Neural progenitor cell (in vitro differentiated cells): ENCODE measurements around the gene MYOT. TPM values are rescaled to one million over a fixed set of nuclear protein-coding genes. Genes with fewer than 3 reads are reported as not detected.

Experiments used
- DNase-seq: peaks from one replicate; pipeline ENCODE4 v3.0.0-alpha.2; 2016; ENCODE audit warnings: low spot score
- H2AFZ ChIP-seq: fragments of 200-600 bp; sonication (generic); replicated peaks from 2 replicates; pipeline ENCODE4 v1.6.1; 2016; ENCODE audit warnings: antibody characterized with exemption
- H3F3A ChIP-seq: fragments of 200-600 bp; sonication (generic); 2 replicates; pipeline ENCODE4 v1.6.1; 2016; ENCODE audit warnings: antibody characterized with exemption, low read depth
- H3K27ac ChIP-seq: fragments of 200-600 bp; sonication (generic); 2 replicates; pipeline ENCODE4 v1.5.1; 2016; ENCODE audit warnings: mild to moderate bottlenecking
- H3K27me3 ChIP-seq: fragments of 200-600 bp; sonication (generic); 2 replicates; pipeline ENCODE4 v1.6.1; 2016; ENCODE audit warnings: mild to moderate bottlenecking, moderate library complexity
- H3K36me3 ChIP-seq: fragments of 200-600 bp; sonication (generic); 2 replicates; pipeline ENCODE4 v1.5.1; 2016
- H3K4me1 ChIP-seq: fragments of 200-600 bp; sonication (generic); 2 replicates; pipeline ENCODE4 v1.6.1; 2016; ENCODE audit warnings: mixed run types
- H3K4me2 ChIP-seq: fragments of 200-600 bp; sonication (generic); 2 replicates; pipeline ENCODE4 v1.6.1; 2016
- H3K4me3 ChIP-seq: fragments of 200-600 bp; sonication (generic); 2 replicates; pipeline ENCODE4 v1.5.1; 2016
- H3K79me2 ChIP-seq: fragments of 200-600 bp; sonication (generic); 2 replicates; pipeline ENCODE4 v1.6.1; 2016; ENCODE audit warnings: low read depth
- H3K9ac ChIP-seq: fragments of 200-600 bp; sonication (generic); 2 replicates; pipeline ENCODE4 v1.6.1; 2016
- H3K9me3 ChIP-seq: fragments of 200-600 bp; sonication (generic); 2 replicates; pipeline ENCODE4 v1.5.1; 2016; ENCODE audit warnings: low read depth
- H4K20me1 ChIP-seq: fragments of 200-600 bp; sonication (generic); 2 replicates; pipeline ENCODE4 v1.6.1; 2016; ENCODE audit warnings: low read depth
- H3K27ac Mint-ChIP-seq: 3 replicates; pipeline ENCODE4 v1.8.0; 2021; ENCODE audit warnings: mixed read lengths
- H3K27me3 Mint-ChIP-seq: 2 replicates; pipeline ENCODE4 v1.8.0; 2022; ENCODE audit warnings: low read depth, mild to moderate bottlenecking, inconsistent platforms, moderate library complexity, mixed read lengths; ENCODE audit not compliant: insufficient read depth
- H3K36me3 Mint-ChIP-seq: 3 replicates; pipeline ENCODE4 v1.8.0; 2021; ENCODE audit warnings: mixed read lengths
- H3K4me1 Mint-ChIP-seq: 3 replicates; pipeline ENCODE4 v1.8.0; 2021; ENCODE audit warnings: mixed read lengths
- H3K4me3 Mint-ChIP-seq: 3 replicates; pipeline ENCODE4 v1.8.0; 2021; ENCODE audit warnings: mild to moderate bottlenecking, moderate library complexity, mixed read lengths
- H3K9me3 Mint-ChIP-seq: 3 replicates; pipeline ENCODE4 v1.8.0; 2020; ENCODE audit warnings: mixed read lengths
- EZH2 ChIP-seq: fragments of 200-600 bp; sonication (generic); IDR thresholded peaks from 2 replicates; pipeline ENCODE4 v1.6.1; 2017; ENCODE audit warnings: antibody characterized with exemption, mild to moderate bottlenecking, moderate library complexity
- EZH2phosphoT487 ChIP-seq: fragments of 200-600 bp; sonication (generic); IDR thresholded peaks from 2 replicates; pipeline ENCODE4 v1.6.1; 2017; ENCODE audit warnings: antibody characterized with exemption
- total RNA-seq: library from RNA; depleted of rRNA; stranded (reverse); fragments of >200 nt; gene quantifications from 2 replicates; pipeline ENCODE4 v1.2.3, GENCODE V29; 2015; ENCODE audit warnings: low replicate concordance
- TF ChIP-seq, protein P1 (sequence below): fragments of 200-600 bp; sonication (generic); IDR thresholded peaks from 2 replicates; pipeline ENCODE4 v1.5.1; 2017; ENCODE audit warnings: antibody characterized with exemption, mild to moderate bottlenecking

MYOT gene
- total RNA-seq, 1 donor from 2014 or later, result not detected

DNA sequence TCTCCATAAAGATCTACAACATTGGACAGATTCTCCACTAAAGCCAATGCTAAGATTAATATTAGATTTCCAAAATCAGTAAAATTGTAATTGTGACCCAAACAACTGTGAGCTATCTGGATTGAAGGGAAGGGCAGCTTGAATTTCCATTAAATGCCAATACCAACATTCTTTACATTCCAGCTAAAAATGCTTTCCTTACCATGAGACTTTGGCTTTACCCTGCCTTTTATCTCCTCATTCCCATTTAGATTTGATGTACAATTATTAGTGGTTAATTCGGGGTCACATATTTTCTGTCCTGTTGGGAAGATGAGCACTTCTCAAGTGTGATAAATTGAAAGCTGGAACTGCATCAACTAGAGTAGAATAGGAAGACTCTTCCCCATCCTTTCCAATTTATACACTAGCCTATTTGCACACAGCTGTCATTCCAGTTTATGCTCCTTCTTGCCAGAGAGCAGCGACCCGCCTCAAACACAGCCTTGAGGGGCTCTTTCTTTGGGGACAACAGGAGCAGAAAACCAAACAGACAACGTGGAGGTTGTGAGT, 33.1 kb upstream of the MYOT start:
- Histone ChIP-seq H4K20me1 (no peaks in the 10 kb centered on the region), H3F3A (no peaks in the 10 kb centered on the region), H3K27me3 (no peaks in the 10 kb centered on the region), H2AFZ (peak overlapping the region; percentile 54), H3K4me1 (peaks cover 10% of the 10 kb centered on the region), H3K9me3 (no peaks in the 10 kb centered on the region), H3K27ac (no peak overlapping the region), H3K79me2 (no peaks in the 10 kb centered on the region), H3K4me3 (no peak overlapping the region), H3K36me3 (no peaks in the 10 kb centered on the region), H3K4me2 (no peak overlapping the region), H3K9ac (no peak overlapping the region)
- DNase-seq, result no peak
- no peaks in the 10 kb centered on the region for H3K27me3 Mint-ChIP-seq
- H3K27ac Mint-ChIP-seq, result no peak overlapping the region
- H3K9me3 Mint-ChIP-seq, result no peaks in the 10 kb centered on the region
- peaks cover 14% of the 10 kb centered on the region for H3K4me1 Mint-ChIP-seq
- TF ChIP-seq EZH2 (no peak), EZH2phosphoT487 (no peak)
- TF ChIP-seq, protein P1, sequence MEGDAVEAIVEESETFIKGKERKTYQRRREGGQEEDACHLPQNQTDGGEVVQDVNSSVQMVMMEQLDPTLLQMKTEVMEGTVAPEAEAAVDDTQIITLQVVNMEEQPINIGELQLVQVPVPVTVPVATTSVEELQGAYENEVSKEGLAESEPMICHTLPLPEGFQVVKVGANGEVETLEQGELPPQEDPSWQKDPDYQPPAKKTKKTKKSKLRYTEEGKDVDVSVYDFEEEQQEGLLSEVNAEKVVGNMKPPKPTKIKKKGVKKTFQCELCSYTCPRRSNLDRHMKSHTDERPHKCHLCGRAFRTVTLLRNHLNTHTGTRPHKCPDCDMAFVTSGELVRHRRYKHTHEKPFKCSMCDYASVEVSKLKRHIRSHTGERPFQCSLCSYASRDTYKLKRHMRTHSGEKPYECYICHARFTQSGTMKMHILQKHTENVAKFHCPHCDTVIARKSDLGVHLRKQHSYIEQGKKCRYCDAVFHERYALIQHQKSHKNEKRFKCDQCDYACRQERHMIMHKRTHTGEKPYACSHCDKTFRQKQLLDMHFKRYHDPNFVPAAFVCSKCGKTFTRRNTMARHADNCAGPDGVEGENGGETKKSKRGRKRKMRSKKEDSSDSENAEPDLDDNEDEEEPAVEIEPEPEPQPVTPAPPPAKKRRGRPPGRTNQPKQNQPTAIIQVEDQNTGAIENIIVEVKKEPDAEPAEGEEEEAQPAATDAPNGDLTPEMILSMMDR, result no peak
- no peaks in the 10 kb centered on the region for H3K36me3 Mint-ChIP-seq
- H3K4me3 Mint-ChIP-seq, result no peak overlapping the region

DNA sequence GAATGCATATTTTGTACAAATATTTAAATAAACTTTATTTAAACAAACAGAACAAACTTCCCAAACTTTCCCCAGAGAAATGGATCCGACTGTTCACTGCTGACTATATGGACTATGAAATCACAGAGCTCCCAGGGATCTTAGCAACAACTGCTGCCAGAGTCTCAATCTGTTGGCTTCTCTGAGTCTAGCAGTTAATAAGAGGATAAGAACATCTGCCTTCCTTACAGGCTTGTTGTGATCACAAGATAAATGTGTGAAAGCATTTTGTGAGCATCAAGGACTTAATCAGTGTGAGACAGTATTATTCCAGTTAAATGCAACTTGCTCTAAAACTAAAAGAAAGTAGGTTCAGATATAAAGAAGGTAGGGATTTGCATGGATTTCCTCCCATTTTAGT, 31.4 kb upstream of the MYOT start:
- no peak overlapping the region for H3K4me2 ChIP-seq
- Mint-ChIP-seq H3K4me3 (no peak overlapping the region), H3K4me1 (peaks cover 14% of the 10 kb centered on the region), H3K36me3 (no peaks in the 10 kb centered on the region), H3K9me3 (no peaks in the 10 kb centered on the region), H3K27me3 (no peaks in the 10 kb centered on the region), H3K27ac (no peak overlapping the region)
- no peak overlapping the region for H3K27ac ChIP-seq
- no peak overlapping the region for H3K4me3 ChIP-seq
- no peaks in the 10 kb centered on the region for H3K79me2 ChIP-seq
- no peaks in the 10 kb centered on the region for H3K27me3 ChIP-seq
- no peaks in the 10 kb centered on the region for H3F3A ChIP-seq
- no peak for TF ChIP-seq EZH2phosphoT487
- TF ChIP-seq, protein P1, result no peak
- TF ChIP-seq EZH2, result no peak
- H3K9ac ChIP-seq, result no peak overlapping the region
- no peak for DNase-seq
- H2AFZ ChIP-seq, result no peak overlapping the region
- H4K20me1 ChIP-seq, result no peaks in the 10 kb centered on the region
- no peaks in the 10 kb centered on the region for H3K36me3 ChIP-seq
- H3K4me1 ChIP-seq, result peaks cover 10% of the 10 kb centered on the region
- no peaks in the 10 kb centered on the region for H3K9me3 ChIP-seq

DNA sequence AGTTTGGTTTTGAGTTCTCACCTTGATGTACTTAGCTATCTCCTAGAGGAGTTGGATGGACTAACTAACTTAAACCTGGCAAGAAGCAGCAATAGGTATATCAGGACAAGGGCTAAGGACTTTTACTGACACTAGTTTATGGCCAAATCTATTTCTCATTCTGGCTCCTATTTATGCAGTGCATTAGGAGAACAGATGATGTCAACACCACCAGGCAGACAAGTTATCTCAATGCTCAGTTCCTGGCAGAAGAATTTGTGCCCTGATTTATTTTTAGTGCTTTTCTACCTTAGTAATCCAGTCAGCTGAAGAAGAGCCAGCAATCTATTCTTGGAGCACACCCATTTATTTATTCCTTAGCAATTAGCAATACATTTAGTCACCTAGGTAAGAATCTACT, 30.7 kb upstream of the MYOT start:
- Histone ChIP-seq H3K9ac (no peak overlapping the region), H3K36me3 (no peaks in the 10 kb centered on the region), H3K27ac (no peak overlapping the region), H2AFZ (no peak overlapping the region), H3K4me3 (no peak overlapping the region), H4K20me1 (no peaks in the 10 kb centered on the region), H3K27me3 (no peaks in the 10 kb centered on the region), H3K4me1 (peaks cover 10% of the 10 kb centered on the region), H3F3A (no peaks in the 10 kb centered on the region), H3K9me3 (no peaks in the 10 kb centered on the region), H3K79me2 (no peaks in the 10 kb centered on the region), H3K4me2 (no peak overlapping the region)
- H3K27ac Mint-ChIP-seq, result no peak overlapping the region
- no peak for TF ChIP-seq EZH2
- TF ChIP-seq, protein P1, result no peak
- TF ChIP-seq EZH2phosphoT487, result no peak
- H3K27me3 Mint-ChIP-seq, result no peaks in the 10 kb centered on the region
- no peaks in the 10 kb centered on the region for H3K36me3 Mint-ChIP-seq
- no peak overlapping the region for H3K4me3 Mint-ChIP-seq
- H3K9me3 Mint-ChIP-seq, result no peaks in the 10 kb centered on the region
- H3K4me1 Mint-ChIP-seq, result peaks cover 14% of the 10 kb centered on the region
- DNase-seq, result no peak
